MM.1S (cell line): Measurements from ENCODE around the gene THRB.

Experiments used
- DNase-seq: peaks from one replicate; pipeline ENCODE4 v3.0.0-alpha.2; 2015
- H2AFZ ChIP-seq: fragments of 300-600 bp; sonication (generic); 2 replicates; pipeline ENCODE4 v1.6.0; 2016; ENCODE audit warnings: antibody characterized with exemption, low read length
- H3F3A ChIP-seq: fragments of 300-600 bp; sonication (generic); 2 replicates; pipeline ENCODE4 v1.6.1; 2016; ENCODE audit warnings: mild to moderate bottlenecking, antibody characterized with exemption, low read length, moderate library complexity, mixed read lengths; ENCODE audit not compliant: insufficient read depth
- H3K27ac ChIP-seq: fragments of 300-600 bp; sonication (generic); 2 replicates; pipeline ENCODE4 v1.5.1; 2016; ENCODE audit warnings: mild to moderate bottlenecking, low read length
- H3K27me3 ChIP-seq: fragments of 300-600 bp; sonication (generic); replicated peaks from 2 replicates; pipeline ENCODE4 v1.6.0; 2016; ENCODE audit warnings: low read length; ENCODE audit not compliant: insufficient read depth
- H3K36me3 ChIP-seq: fragments of 300-600 bp; sonication (generic); replicated peaks from 2 replicates; pipeline ENCODE4 v1.6.1; 2016; ENCODE audit warnings: mild to moderate bottlenecking, low read length, mixed read lengths; ENCODE audit not compliant: insufficient read depth
- H3K4me1 ChIP-seq: fragments of 300-600 bp; sonication (generic); 2 replicates; pipeline ENCODE4 v1.6.1; 2016; ENCODE audit warnings: low read length, mixed read lengths
- H3K4me2 ChIP-seq: fragments of 300-600 bp; sonication (generic); 2 replicates; pipeline ENCODE4 v1.6.0; 2016; ENCODE audit warnings: low read depth, low read length
- H3K4me3 ChIP-seq: fragments of 300-600 bp; sonication (generic); 2 replicates; pipeline ENCODE4 v1.5.1; 2016; ENCODE audit warnings: low read length, mixed read lengths
- H3K79me2 ChIP-seq: fragments of 300-600 bp; sonication (generic); 2 replicates; pipeline ENCODE4 v1.6.1; 2016; ENCODE audit warnings: mixed run types, low read length, mixed read lengths
- H3K9ac ChIP-seq: fragments of 300-600 bp; sonication (generic); 2 replicates; pipeline ENCODE4 v1.6.1; 2016; ENCODE audit warnings: low read length, mixed read lengths
- H3K9me2 ChIP-seq: fragments of 300-600 bp; sonication (generic); replicated peaks from 2 replicates; pipeline ENCODE4 v1.6.1; 2016; ENCODE audit warnings: mild to moderate bottlenecking, low read length, mixed read lengths; ENCODE audit not compliant: insufficient read depth
- H3K9me3 ChIP-seq: fragments of 300-600 bp; sonication (generic); replicated peaks from 2 replicates; pipeline ENCODE4 v1.6.1; 2016; ENCODE audit warnings: mild to moderate bottlenecking, low read length, mixed read lengths; ENCODE audit not compliant: insufficient read depth
- H4K20me1 ChIP-seq: fragments of 300-600 bp; sonication (generic); 2 replicates; pipeline ENCODE4 v1.6.1; 2016; ENCODE audit warnings: mild to moderate bottlenecking, low read length, moderate library complexity, mixed read lengths; ENCODE audit not compliant: insufficient read depth
- EZH2 ChIP-seq: fragments of 300-600 bp; sonication (generic); optimal IDR thresholded peaks from 2 replicates; pipeline ENCODE3; 2017; ENCODE audit warnings: low read depth, mild to moderate bottlenecking, antibody characterized with exemption, low read length, mixed read lengths
- EZH2phosphoT487 ChIP-seq: fragments of 300-600 bp; sonication (generic); IDR thresholded peaks from 2 replicates; pipeline ENCODE4 v1.6.1; 2018; ENCODE audit warnings: antibody characterized with exemption, low read length
- TF ChIP-seq, protein P1 (sequence below): fragments of 300-600 bp; sonication (generic); IDR thresholded peaks from 2 replicates; pipeline ENCODE4 v1.5.1; 2016; ENCODE audit warnings: antibody characterized with exemption, low read length, mixed read lengths

The THRB gene

DNA sequence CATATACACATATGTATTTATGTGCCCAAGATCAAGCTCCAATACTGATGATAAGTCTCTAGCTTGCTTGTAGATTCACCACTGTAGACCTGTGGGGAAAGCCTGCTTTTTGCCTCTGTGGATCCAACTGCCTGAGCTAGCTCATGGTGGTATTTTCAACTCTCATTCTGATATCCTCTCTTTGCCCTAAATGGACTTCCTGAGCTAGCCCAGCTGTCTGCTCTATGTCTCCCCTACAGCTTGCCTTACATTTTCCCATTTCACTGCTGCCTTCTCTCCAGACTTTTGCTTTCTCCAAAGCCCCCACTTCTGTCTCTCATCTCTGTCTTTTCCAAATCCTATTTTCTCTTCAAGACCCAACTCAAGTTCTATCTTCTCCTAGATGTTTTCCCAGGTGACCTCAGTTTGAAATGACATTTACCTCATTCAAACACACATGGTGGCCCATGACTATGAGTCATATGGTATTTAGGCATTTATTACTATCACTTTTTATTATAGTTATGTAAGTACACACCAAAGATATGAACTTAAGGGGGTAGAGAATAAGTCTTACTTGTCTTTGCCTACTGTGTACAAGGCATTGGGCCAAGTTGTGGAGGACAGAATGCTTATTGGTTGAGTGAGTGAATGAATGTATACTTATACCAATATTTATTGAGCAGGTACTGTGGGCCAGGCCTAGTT lies 357.9 kb downstream of the THRB start:
- Histone ChIP-seq H3K4me1 (peaks cover 26% of the 10 kb centered on the region), H3K27ac (no peak overlapping the region; the same call in 1 of the 2 replicates), H4K20me1 (no peaks in the 10 kb centered on the region), H3K9ac (no peak overlapping the region), H3F3A (peaks cover 20% of the 10 kb centered on the region), H3K4me2 (peak overlapping the region; percentile 19; the same call in 1 of the 2 replicates), H3K9me2 (no peaks in the 10 kb centered on the region), H3K4me3 (no peak overlapping the region), H3K27me3 (no peaks in the 10 kb centered on the region), H3K9me3 (no peaks in the 10 kb centered on the region), H3K36me3 (no peaks in the 10 kb centered on the region), H3K79me2 (no peaks in the 10 kb centered on the region), H2AFZ (no peak overlapping the region)
- DNase-seq: peak; percentile 24
- TF ChIP-seq EZH2phosphoT487 (no peak), EZH2 (no peak)
- TF ChIP-seq, protein P1, sequence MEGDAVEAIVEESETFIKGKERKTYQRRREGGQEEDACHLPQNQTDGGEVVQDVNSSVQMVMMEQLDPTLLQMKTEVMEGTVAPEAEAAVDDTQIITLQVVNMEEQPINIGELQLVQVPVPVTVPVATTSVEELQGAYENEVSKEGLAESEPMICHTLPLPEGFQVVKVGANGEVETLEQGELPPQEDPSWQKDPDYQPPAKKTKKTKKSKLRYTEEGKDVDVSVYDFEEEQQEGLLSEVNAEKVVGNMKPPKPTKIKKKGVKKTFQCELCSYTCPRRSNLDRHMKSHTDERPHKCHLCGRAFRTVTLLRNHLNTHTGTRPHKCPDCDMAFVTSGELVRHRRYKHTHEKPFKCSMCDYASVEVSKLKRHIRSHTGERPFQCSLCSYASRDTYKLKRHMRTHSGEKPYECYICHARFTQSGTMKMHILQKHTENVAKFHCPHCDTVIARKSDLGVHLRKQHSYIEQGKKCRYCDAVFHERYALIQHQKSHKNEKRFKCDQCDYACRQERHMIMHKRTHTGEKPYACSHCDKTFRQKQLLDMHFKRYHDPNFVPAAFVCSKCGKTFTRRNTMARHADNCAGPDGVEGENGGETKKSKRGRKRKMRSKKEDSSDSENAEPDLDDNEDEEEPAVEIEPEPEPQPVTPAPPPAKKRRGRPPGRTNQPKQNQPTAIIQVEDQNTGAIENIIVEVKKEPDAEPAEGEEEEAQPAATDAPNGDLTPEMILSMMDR: no peak

GRCh38 chr3:24135280-24135679 lies 359.4 kb downstream of the THRB start:
- Histone ChIP-seq H3K9me2 (no peaks in the 10 kb centered on the region), H3K4me1 (peaks cover 26% of the 10 kb centered on the region), H3F3A (peaks cover 20% of the 10 kb centered on the region), H3K27ac (no peak overlapping the region), H3K4me3 (no peak overlapping the region), H3K9ac (no peak overlapping the region), H3K27me3 (no peaks in the 10 kb centered on the region), H3K79me2 (no peaks in the 10 kb centered on the region), H3K4me2 (no peak overlapping the region), H3K36me3 (no peaks in the 10 kb centered on the region), H2AFZ (no peak overlapping the region), H4K20me1 (no peaks in the 10 kb centered on the region), H3K9me3 (no peaks in the 10 kb centered on the region)
- no peak for TF ChIP-seq EZH2phosphoT487
- TF ChIP-seq, protein P1: no peak
- TF ChIP-seq EZH2: no peak
- no peak for DNase-seq

GRCh38 chr3:24133942-24134341 lies 360.7 kb downstream of the THRB start:
- Histone ChIP-seq H3K9me2 (no peaks in the 10 kb centered on the region), H3K27ac (no peak overlapping the region), H3K4me3 (no peak overlapping the region), H4K20me1 (no peaks in the 10 kb centered on the region), H3K4me1 (peaks cover 25% of the 10 kb centered on the region), H3K9ac (no peak overlapping the region), H3K79me2 (no peaks in the 10 kb centered on the region), H3K9me3 (no peaks in the 10 kb centered on the region), H3K4me2 (no peak overlapping the region), H2AFZ (no peak overlapping the region), H3K27me3 (no peaks in the 10 kb centered on the region), H3K36me3 (no peaks in the 10 kb centered on the region), H3F3A (peaks cover 20% of the 10 kb centered on the region)
- TF ChIP-seq, protein P1: no peak
- TF ChIP-seq EZH2 (no peak), EZH2phosphoT487 (no peak)
- no peak for DNase-seq
